HepG2 (cell line): ENCODE data around the gene TANC1. TPM values are rescaled to one million over a fixed set of nuclear protein-coding genes. Genes with fewer than 3 reads are reported as not detected.

ENCODE experiments used
- BRF2 ChIP-seq: sonication (generic); formaldehyde crosslinking; IDR thresholded peaks from 2 replicates; pipeline ENCODE4 v1.8.1; 2022; ENCODE audit warnings: mild to moderate bottlenecking, missing genetic modification reagents
- CBFB ChIP-seq: sonication (generic); formaldehyde crosslinking; IDR thresholded peaks from 2 replicates; pipeline ENCODE4 v1.4.0; 2020; ENCODE audit warnings: missing genetic modification reagents
- DNMT3B ChIP-seq: conservative IDR thresholded peaks from 2 replicates; pipeline ENCODE4 v1.6.1; 2016; ENCODE audit warnings: missing biosample characterization, control low read depth
- FOXP1 ChIP-seq, 2 experiments: fragments of 450-650 bp in 1 of 2; IDR thresholded peaks; 2 replicates each; pipeline ENCODE4 v1.6.1; 2017 to 2018; ENCODE audit warnings: antibody characterized with exemption in 1 of 2
- FOXP4 ChIP-seq: sonication (generic); formaldehyde crosslinking; IDR thresholded peaks from 2 replicates; pipeline ENCODE4 v1.4.0; 2020; ENCODE audit warnings: missing genetic modification reagents
- HNF4A ChIP-seq: sonication (generic); formaldehyde crosslinking; IDR thresholded peaks from 2 replicates; pipeline ENCODE4 v1.4.0; 2020; ENCODE audit warnings: missing genetic modification reagents
- JDP2 ChIP-seq: sonication (generic); formaldehyde crosslinking; IDR thresholded peaks from 2 replicates; pipeline ENCODE4 v1.8.1; 2022; ENCODE audit warnings: missing genetic modification reagents, borderline replicate concordance
- KMT2B ChIP-seq: IDR thresholded peaks from 2 replicates; pipeline ENCODE4 v1.6.1; 2016; ENCODE audit warnings: missing genetic modification reagents, missing compliant biosample characterization
- NAIF1 ChIP-seq: sonication (generic); formaldehyde crosslinking; IDR thresholded peaks from 2 replicates; pipeline ENCODE4 v1.5.0; 2020; ENCODE audit warnings: mild to moderate bottlenecking, missing genetic modification reagents, borderline replicate concordance
- NPAS2 ChIP-seq: sonication (generic); formaldehyde crosslinking; IDR thresholded peaks from 2 replicates; pipeline ENCODE4 v1.8.0; 2022; ENCODE audit warnings: mild to moderate bottlenecking, missing genetic modification reagents, borderline replicate concordance
- POGZ ChIP-seq: sonication (generic); formaldehyde crosslinking; IDR thresholded peaks from 2 replicates; pipeline ENCODE4 v1.4.0; 2020; ENCODE audit warnings: mild to moderate bottlenecking, missing genetic modification reagents
- RFX5 ChIP-seq: IDR thresholded peaks from 2 replicates; pipeline ENCODE4 v1.6.1; 2011; ENCODE audit warnings: low read depth, low read length, improper control_type of control experiment
- SKI ChIP-seq: fragments of 450-650 bp; IDR thresholded peaks from one replicate; pipeline ENCODE4 v1.6.1; 2018; ENCODE audit warnings: mild to moderate bottlenecking; ENCODE audit not compliant: partially characterized antibody
- TARDBP ChIP-seq: sonication (generic); formaldehyde crosslinking; IDR thresholded peaks from 2 replicates; pipeline ENCODE4 v1.8.0; 2022; ENCODE audit warnings: mild to moderate bottlenecking, missing genetic modification reagents
- TOE1 ChIP-seq: sonication (generic); formaldehyde crosslinking; IDR thresholded peaks from 2 replicates; pipeline ENCODE4 v1.4.0; 2020; ENCODE audit warnings: mild to moderate bottlenecking, missing genetic modification reagents
- UBTF ChIP-seq: sonication (generic); formaldehyde crosslinking; IDR thresholded peaks from 2 replicates; pipeline ENCODE4 v1.4.0; 2020; ENCODE audit warnings: mild to moderate bottlenecking, missing genetic modification reagents
- ZBTB7B ChIP-seq: sonication (generic); formaldehyde crosslinking; IDR thresholded peaks from 2 replicates; pipeline ENCODE4 v1.4.0; 2020; ENCODE audit warnings: missing genetic modification reagents
- ZNF124 ChIP-seq: sonication (generic); formaldehyde crosslinking; IDR thresholded peaks from 2 replicates; pipeline ENCODE4 v1.4.0; 2020; ENCODE audit warnings: missing genetic modification reagents
- ZNF138 ChIP-seq: sonication (generic); formaldehyde crosslinking; IDR thresholded peaks from 2 replicates; pipeline ENCODE4 v1.5.0; 2020; ENCODE audit warnings: mild to moderate bottlenecking, low read depth, missing genetic modification reagents
- ZNF232 ChIP-seq: sonication (generic); formaldehyde crosslinking; IDR thresholded peaks from 2 replicates; pipeline ENCODE4 v1.4.0; 2020; ENCODE audit warnings: missing genetic modification reagents, borderline replicate concordance
- ZNF552 ChIP-seq: sonication (generic); formaldehyde crosslinking; IDR thresholded peaks from 2 replicates; pipeline ENCODE4 v1.9.0; 2022; ENCODE audit warnings: missing genetic modification reagents, mild to moderate bottlenecking, borderline replicate concordance
- ZNF570 ChIP-seq: sonication (generic); formaldehyde crosslinking; IDR thresholded peaks from 2 replicates; pipeline ENCODE4 v1.4.0; 2020; ENCODE audit warnings: mild to moderate bottlenecking, missing genetic modification reagents, borderline replicate concordance
- ZNF713 ChIP-seq: sonication (generic); formaldehyde crosslinking; IDR thresholded peaks from 2 replicates; pipeline ENCODE4 v1.4.0; 2020; ENCODE audit warnings: mild to moderate bottlenecking, missing genetic modification reagents
- ZNF746 ChIP-seq: sonication (generic); formaldehyde crosslinking; IDR thresholded peaks from 2 replicates; pipeline ENCODE4 v1.8.0; 2022; ENCODE audit warnings: mild to moderate bottlenecking, missing genetic modification reagents
- ZNF83 ChIP-seq: sonication (generic); formaldehyde crosslinking; IDR thresholded peaks from 2 replicates; pipeline ENCODE4 v1.4.0; 2020; ENCODE audit warnings: missing genetic modification reagents, mild to moderate bottlenecking, borderline replicate concordance
- ZNF878 ChIP-seq: sonication (generic); formaldehyde crosslinking; IDR thresholded peaks from 2 replicates; pipeline ENCODE4 v1.8.1; 2023; ENCODE audit warnings: mild to moderate bottlenecking, missing genetic modification reagents, moderate library complexity
- polyA plus RNA-seq, 8 experiments: library from polyadenylated mRNA; depleted of rRNA in 3 of 8; stranded (reverse) in 7 of 8; unstranded in 1 of 8; fragments of >200 nt; fragmentation: Illumina TruSeq in 4 of 8; extraction: Trizol in 4 of 8; gene quantifications; 2 replicates each; pipeline versions ENCODE4 v1.2.1 to v1.2.3, GENCODE V29; 2011 to 2016; ENCODE audit warnings: low read depth in 4 of 8, missing spikeins in 1 of 8, mixed read lengths in 1 of 8; ENCODE audit not compliant: insufficient read depth in 1 of 8
- total RNA-seq, 5 experiments: library from RNA; depleted of rRNA; stranded (reverse); fragments of >200 nt; fragmentation: Illumina TruSeq; extraction: Trizol; gene quantifications; 2 replicates each; pipeline ENCODE4 v1.2.3, GENCODE V29; 2016; ENCODE audit warnings: low read depth in 1 of 5

The TANC1 gene
- total and polyA plus RNA-seq, 2 of the 13 experiments (the other 11 are each of a cell fraction or from before 2014, with no cell fraction given) = 2.3 to 5.6 TPM

- no peak for TF ChIP-seq NPAS2 (CRISPR knock-in tag)
- TF ChIP-seq ZNF552 (CRISPR knock-in tag) = no peak
- TF ChIP-seq CBFB (CRISPR knock-in tag) = no peak
- TF ChIP-seq JDP2 (CRISPR knock-in tag) = no peak
- no peak for TF ChIP-seq TOE1 (CRISPR knock-in tag)
- TF ChIP-seq ZNF124 = no peak
- no peak for TF ChIP-seq ZNF570 (CRISPR knock-in tag)
- TF ChIP-seq ZNF746 (CRISPR knock-in tag) = no peak
- no peak for TF ChIP-seq RFX5
- TF ChIP-seq ZNF878 (CRISPR knock-in tag) = no peak
- TF ChIP-seq SKI = no peak
- no peak for TF ChIP-seq BRF2 (CRISPR knock-in tag)
- peak; percentile 69 for TF ChIP-seq HNF4A (CRISPR knock-in tag)
- TF ChIP-seq KMT2B (CRISPR knock-in tag) = no peak
- no peak for TF ChIP-seq UBTF (CRISPR knock-in tag)
- no peak for TF ChIP-seq ZNF138 (CRISPR knock-in tag)
- 0 out of 2 replicates have a peak, but pooled peaks have one; percentile 13 for TF ChIP-seq FOXP1 (IDR thresholded peaks at IDR 0.05)
- peak; percentile 43; the same call in 1 of the 2 replicates for TF ChIP-seq FOXP1 (CRISPR knock-in tag; IDR thresholded peaks at IDR 0.05)
- TF ChIP-seq POGZ (CRISPR knock-in tag) = no peak
- no peak for TF ChIP-seq ZNF83 (CRISPR knock-in tag)
- TF ChIP-seq ZNF232 = no peak
- TF ChIP-seq NAIF1 (CRISPR knock-in tag) = no peak
- TF ChIP-seq FOXP4 (CRISPR knock-in tag) = no peak; the same call in none of the 2 replicates
- peak; percentile 74 for TF ChIP-seq ZBTB7B (CRISPR knock-in tag)
- no peak for TF ChIP-seq ZNF713 (CRISPR knock-in tag)
- no peak for TF ChIP-seq DNMT3B
- TF ChIP-seq TARDBP (CRISPR knock-in tag) = peak; percentile 42; the same call in 1 of the 2 replicates
Measured at GRCh38 chr2:159211447-159212396, 243.3 kb downstream of the TANC1 start (continued).
